MM.1S (cell line): ENCODE measurements around the gene SETMAR.

Experiments used
- EZH2phosphoT487 ChIP-seq: fragments of 300-600 bp; sonication (generic); IDR thresholded peaks from 2 replicates; pipeline ENCODE4 v1.6.1; 2018; ENCODE audit warnings: antibody characterized with exemption, low read length
- TF ChIP-seq, protein P1 (sequence below): fragments of 300-600 bp; sonication (generic); IDR thresholded peaks from 2 replicates; pipeline ENCODE4 v1.5.1; 2016; ENCODE audit warnings: antibody characterized with exemption, low read length, mixed read lengths

DNA sequence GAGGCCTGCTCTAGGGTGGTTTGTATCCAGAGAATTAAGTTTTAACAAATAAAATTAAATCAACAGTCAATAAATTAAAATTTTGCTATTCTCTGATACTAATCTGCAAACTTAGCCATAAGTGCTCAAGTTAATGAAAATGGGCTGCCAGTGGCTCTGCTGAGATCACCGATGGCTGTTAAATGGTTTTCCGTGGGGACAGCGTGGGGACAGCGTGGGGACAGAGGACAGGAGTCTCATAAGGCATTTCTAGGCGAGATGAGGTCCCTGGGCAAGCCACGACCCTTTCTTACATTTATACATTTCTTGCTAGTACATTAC is 53.0 kb downstream of the SETMAR start:
- TF ChIP-seq, protein P1, sequence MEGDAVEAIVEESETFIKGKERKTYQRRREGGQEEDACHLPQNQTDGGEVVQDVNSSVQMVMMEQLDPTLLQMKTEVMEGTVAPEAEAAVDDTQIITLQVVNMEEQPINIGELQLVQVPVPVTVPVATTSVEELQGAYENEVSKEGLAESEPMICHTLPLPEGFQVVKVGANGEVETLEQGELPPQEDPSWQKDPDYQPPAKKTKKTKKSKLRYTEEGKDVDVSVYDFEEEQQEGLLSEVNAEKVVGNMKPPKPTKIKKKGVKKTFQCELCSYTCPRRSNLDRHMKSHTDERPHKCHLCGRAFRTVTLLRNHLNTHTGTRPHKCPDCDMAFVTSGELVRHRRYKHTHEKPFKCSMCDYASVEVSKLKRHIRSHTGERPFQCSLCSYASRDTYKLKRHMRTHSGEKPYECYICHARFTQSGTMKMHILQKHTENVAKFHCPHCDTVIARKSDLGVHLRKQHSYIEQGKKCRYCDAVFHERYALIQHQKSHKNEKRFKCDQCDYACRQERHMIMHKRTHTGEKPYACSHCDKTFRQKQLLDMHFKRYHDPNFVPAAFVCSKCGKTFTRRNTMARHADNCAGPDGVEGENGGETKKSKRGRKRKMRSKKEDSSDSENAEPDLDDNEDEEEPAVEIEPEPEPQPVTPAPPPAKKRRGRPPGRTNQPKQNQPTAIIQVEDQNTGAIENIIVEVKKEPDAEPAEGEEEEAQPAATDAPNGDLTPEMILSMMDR, result no peak
- TF ChIP-seq EZH2phosphoT487, result no peak
